Measurements from ENCODE around the gene NUDT22.

DNA sequence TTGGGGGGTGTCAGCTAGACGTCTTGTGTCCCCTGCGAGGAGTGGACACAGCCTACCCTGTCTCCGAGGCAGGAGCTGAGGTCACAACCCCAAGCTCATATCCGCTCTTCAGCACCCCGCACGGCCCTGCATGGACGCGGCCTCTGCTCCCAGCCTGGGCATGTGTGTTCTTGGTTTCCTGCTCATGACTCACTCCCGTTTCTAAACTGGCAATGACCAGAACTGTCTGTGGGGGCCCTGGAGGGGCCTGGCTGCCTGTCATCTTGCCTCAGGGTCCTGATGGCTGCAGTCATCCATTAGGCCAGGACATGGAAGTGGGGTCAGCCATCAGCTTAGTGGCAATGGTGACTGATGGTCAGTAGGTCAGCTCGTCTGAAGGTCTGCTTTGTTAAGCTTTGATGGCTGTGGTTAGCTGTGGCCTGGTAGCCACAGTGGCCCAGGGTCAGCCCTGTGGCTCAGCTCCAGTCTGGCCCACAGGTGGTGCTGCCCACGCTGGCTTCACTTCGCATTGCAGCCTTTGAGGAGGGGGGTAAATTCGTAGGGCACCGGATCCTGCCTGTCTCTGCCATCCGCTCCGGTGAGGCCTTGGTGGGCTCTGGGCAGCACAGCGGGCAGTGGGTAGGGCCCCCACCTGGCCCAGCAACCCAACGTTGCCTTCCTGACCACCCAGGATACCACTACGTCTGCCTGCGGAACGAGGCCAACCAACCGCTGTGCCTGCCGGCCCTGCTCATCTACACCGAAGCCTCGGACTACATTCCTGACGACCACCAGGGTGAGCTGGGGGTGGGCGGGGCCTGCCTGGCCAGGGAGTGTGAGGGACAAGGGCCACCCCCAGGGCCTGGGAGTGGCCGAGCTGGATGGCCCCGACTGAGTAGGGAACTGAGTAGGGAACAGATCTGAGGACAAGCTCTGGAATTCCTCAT lies 37.2 kb downstream of the NUDT22 start:
- TF ChIP-seq POLR2A (IDR thresholded peaks at IDR 0.05; ENCODE audit: low read depth, low read length) (no peak), POLR2AphosphoS5 (IDR thresholded peaks at IDR 0.05; ENCODE audit: low read depth, low read length) (no peak)

Data from GM12892 (cell line).